HPDE6-E6E7 (cell line): Measurements from ENCODE around the gene GTF3C2.
"Not testable (repeated sequence)": the region's sequence is repeated elsewhere in the genome, so short reads cannot be mapped to it uniquely, and the experiment has no call there.

Source experiments
- DNase-seq: peaks from one replicate; pipeline ENCODE4 v3.0.0; 2011; ENCODE audit warnings: missing footprints; ENCODE audit errors: extremely low spot score

The GTF3C2 gene

DNA sequence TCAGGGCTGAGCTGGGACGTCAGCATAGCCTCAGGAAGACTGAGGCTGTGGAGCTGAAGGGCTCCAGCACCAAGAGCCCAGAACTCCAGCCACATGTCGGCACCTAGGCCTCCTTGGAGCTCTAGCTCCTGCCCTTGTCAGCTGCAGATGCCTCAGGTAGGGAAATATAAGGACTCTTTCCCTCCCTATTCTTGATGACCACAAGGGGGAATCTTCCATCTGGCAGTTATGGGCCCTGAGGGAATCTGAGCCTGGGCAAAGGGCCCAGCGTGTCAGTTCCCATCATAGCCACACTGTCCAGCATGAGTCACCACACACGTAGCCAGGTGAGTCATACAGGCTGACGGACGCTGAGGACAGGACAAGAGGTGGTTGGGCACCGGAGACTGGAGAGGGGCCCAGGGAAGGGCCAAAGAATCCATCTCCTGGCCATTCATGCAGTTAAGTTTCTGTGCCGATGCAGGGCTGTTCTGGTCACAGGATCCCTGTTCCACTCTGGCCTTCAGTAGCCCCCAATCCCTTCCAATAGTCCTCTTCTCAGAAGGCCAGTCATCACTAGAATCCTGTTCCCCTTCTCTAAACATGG lies 35.5 kb downstream of the GTF3C2 start:
- peak; percentile 95 for DNase-seq

DNA sequence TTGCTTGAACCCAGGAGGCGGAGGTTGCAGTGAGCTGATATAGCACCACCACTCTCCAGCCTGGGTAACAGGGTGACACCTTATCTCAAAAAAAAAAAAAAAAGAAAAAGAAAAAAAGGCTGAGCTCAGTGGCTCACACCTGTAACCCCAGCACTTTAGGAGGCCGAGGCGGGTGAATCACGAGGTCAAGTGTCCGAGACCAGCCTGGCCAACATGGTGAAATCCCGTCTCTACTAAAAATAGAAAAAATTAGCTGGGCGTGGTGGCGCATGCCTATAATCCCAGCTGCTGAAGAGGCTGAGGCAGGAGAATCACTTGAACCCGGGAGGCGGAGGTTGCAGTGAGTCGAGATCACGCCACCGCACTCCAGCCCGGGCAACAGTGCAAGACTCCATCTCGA lies 36.7 kb downstream of the GTF3C2 start:
- not testable (repeated sequence) for DNase-seq

DNA sequence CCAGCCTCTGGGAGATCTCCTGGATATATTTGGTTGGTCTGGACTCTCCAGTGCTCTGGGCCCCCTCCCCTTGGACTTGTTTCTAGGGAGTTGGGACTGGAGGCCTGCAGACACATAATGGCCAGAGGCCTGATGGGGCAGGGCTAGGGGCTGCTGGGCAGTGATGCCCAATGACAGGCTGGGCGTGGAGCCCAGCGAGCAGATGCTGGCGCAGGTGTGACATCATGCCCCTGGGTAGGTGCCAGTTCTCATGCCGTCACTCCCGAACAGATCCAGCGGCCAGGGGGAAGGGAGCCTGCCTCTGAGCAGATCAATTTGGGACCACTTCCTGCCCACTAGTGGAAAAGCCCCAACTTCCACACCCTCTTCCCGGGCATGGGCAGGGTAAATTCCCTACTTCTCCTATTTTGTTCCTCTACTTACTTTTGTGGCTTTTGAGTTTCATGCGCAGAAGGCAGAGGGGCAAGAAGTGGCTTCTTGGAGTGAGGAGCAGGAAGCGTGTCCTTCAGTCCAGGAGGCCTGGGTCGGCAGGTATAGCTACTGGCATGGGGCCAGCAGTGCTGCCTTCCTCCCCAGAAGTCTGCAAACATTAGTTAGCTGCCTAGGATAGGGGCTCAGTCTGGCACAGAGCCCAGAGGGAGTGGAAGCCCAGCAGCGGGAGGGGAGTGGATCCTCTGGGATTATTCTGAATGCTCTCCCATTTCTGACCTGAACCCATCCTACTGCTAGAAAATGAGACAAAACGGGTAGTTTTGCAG lies 39.7 kb downstream of the GTF3C2 start:
- no peak for DNase-seq

DNA sequence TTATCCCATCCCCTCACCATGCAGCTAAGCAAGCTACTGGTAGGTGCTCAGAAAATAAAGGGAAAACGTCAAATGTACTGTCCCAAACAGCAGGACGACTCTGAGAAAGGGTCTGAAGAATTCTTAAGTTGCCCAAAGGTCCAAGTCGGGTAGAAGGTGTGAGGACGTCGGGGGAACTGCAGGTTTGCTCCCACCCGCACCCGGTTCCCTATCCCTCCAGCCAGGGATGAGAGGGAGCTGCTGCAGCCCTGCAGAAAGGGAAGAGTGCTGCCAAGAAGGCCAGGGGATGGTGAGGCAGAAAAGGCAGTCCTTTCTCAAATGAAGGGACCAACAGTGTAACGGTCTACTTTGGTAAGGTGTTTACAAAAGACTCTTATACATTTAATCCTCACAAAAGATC lies 41.4 kb downstream of the GTF3C2 start:
- no peak for DNase-seq

DNA sequence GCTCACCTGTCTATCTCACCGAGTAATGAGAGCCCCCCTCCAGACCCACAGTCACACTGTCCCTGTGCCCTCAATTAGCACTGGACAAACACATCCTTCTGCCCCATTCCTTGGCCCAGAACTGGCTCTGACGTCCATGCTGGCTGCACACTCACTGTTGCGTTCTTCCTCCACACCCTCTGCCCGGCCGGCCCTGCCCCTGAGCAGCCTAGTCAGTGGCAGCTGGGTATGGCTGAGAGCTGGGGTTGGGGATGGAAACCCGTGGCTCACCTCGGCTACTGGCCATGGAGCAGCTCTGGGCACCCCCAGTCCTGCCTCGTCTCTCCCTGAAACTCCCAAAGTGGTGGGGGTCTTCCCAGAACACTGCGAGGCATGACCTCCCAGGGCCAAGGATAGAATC lies 41.9 kb downstream of the GTF3C2 start:
- DNase-seq: no peak

DNA sequence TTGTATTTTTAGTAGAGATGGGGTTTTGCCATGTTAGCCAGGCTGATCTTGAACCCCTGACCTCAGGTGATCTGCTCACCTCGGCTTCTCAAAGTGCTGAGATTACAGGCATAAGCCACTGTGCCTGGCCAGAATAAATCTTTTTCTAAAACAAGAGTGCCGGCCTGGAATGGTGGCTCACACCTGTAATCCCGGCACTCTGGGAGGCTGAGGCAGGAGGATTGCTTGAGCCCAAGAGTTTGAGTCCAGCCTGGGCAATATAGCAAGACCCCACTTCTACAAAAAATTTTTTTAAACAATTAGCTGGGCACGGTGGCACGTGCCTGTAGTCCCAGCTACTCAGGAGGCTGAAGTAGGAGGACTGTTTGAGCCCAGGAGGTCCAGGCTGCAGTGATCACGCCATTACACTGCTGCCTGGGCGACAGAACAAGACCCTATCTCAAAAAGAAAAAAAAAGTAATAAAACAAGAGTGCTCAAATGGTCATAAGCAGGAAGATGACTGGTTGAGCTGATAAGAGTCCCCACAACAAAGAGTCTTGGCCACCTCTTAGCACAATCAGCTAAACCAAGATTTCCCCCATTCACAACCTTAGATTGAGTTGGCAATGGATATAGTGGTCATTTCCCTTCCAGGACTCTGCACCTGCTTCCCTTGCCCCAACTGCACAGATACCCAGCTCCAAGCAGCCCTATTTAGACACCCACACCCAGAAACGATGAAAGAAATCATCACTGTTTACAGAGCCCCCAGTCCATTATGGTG lies 42.5 kb downstream of the GTF3C2 start:
- DNase-seq: no peak

DNA sequence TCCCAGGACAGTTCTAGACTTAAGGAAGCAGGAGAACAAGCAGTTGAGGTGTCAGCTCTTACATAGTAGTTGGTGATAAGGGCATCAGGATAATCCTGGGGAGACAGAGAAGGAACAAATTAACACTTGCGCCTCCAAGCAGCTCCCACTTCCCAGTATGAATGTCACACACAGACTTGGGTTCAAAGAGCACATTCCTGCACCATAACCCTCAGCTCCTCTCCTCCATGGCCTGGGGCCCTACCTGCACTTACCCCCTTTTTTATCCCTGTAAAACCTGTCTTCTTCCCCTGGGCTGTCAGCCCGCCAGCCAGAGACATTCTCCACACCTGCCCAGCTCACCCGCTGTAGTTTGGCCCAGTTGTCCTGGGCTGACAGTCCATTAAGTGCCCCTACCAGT lies 44.4 kb downstream of the GTF3C2 start:
- no peak for DNase-seq

DNA sequence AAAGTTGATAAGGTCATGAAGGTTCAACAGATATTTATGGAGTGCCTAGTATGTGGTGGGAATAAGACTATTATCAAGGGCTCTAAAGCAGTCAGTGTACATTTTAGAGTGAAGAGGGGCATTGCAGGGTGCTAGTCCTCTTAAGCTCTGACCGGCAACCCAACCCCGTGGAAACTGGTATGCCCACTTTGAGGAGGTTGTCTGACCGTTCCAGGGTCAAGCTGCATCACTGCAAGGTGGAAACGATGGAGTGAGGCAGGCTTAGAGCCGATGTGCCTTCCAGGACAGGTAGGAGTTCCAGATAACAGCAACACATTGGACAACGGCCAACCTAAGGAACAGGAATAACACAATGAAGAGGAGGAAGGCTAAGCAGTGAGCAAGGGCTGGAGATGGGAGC lies 46.9 kb downstream of the GTF3C2 start:
- DNase-seq: no peak

DNA sequence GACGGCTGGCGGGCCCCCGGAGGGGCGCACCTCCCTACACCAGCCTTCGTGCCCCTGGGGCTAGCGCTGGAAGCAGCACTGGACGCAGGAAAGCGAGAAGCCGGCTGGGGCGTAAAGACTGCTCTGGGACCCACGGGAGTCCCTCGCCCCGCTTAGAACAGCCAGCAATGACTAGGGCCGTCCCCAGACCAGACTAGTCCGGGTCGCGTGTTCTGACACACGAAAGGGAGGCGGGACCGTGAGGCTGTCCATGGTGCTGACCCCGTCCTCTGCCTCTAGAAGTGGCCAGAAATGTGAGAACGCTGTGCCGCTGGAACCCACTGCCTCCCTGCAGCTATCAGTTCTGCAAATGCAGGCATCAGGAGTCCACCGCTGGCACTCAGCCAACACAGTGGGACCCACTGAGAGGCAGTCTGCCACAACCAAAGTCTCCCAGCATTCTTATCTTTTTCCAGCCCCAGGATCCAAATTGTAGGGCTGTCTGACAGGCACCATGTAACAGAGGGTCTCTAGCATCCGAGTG lies 48.1 kb downstream of the GTF3C2 start, which contains the start of gene UCN:
TSS of gene UCN (minus strand) at position 87 of the 523 bp plus-strand sequence. CDS start 550 bp downstream, outside the sequence.
- no peak for DNase-seq

DNA sequence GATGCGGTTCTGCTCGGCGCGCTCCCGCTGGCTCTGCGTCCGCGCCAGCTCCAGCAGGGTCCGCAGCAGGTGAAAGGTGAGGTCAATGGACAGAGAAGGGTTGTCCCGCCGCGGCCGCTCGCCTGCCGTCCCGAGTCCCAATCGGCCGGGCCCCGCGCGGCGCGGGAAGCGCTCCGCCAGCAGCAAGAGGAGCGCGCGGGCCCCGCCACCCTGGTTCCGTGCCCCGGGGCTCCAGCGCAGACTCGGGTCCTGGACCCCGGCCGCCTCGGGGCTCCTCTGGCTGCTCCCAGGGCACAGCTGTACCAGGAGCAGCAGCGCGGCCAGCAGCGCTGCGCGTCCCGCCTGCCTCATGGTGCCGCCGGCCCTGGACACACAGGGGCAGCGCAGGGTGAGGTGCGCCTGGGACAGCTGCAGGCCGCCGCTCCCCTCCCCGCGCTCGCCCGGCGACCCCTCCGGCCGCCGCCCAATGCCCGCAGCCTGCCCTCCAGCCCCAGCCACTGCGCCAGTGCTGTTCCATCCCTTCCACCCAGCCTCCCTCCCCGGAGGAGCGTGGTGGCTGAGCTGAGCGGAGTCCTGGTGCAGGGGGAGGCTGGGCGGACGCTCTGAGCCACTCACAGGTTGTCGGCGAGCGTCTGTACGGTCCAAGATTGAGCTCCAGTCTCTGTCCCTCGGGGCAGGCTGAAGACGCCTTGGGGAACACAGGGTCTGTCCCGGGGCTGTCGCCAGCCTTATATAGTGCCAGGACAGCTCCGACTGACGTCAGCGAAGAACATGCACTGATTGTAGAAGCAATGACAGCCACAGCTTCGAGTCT lies 48.8 kb downstream of the GTF3C2 start:
- no peak for DNase-seq

DNA sequence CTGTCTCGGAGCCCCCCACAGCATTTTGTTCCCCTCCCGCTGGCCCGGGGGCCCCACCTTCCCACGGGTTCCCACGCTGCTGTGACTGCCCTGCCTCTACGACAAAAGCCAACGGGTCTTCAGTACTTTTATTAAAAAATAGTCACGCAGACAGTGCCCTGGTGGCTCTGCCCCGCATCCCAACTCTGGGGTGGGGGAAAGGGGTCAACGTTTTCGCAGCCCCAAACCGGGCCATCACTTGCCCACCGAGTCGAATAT lies 49.3 kb downstream of the GTF3C2 start:
- DNase-seq: no peak

DNA sequence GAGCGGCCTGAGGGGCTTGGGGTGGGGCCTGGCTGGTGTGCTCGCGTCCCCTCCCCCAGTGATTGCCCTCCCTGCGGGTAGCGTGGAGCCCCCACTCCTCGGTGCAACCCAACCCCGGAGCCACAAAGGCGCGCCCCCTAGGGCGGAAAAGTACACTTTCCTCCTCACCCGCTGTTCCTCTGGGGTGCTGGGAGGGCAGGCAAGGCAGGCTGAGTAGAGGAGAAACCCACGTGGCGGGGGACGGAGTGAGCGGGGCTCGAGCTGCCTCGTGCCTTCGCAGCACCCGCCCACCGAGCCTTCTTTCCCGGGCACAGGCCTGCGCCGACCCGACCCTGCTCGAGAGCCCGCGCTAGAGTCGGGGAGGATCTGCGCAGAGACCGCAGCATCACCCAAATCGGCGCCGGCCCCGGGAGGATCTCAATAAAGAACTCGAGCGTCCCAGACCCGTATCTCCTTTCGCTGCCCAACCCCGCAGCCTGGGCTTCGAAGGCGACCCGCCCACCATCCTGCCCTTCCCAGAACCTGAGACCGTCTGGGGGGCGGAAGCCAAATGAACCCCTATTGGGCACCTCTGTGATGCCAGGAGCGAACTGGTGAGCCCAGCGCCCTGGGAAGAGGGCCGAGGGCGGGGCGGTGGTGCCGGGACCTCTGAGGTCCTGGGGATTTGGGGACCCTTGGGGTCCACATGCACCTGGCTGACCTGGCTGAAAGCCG lies 49.8 kb downstream of the GTF3C2 start:
- no peak for DNase-seq

DNA sequence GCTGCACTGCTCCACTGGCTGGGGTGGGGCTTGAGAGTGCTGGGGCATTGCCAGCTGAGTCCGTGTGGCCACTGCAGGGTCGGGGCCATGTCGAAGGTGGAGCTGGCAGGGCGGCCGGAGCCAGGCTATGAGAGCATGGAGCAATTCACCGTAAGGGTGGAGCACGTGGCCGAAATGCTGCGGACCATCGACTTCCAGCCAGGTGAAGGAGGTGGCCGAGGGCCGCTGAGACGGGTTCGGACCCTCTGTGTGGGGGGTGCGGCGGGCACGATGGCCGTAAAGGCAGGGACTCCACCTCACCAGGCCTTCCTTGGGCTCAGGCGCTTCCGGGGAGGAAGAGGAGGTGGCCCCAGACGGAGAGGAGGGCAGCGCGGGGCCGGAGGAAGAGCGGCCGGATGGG lies 50.4 kb downstream of the GTF3C2 start:
- DNase-seq: no peak

DNA sequence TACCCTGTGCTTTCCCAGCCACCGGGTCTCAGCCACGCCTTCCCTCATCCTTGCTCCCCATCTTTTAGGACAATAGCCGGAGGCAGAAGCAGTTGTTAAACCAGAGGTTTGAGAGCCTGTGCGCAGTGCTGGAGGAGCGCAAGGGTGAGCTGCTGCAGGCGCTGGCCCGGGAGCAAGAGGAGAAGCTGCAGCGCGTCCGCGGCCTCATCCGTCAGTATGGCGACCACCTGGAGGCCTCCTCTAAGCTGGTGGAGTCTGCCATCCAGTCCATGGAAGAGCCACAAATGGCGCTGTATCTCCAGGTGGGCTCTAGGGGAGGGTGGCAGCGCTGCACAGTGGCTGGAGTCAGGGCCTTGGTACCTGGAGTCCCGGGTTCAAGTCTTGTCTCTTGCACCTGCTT lies 51.0 kb downstream of the GTF3C2 start:
- no peak for DNase-seq

DNA sequence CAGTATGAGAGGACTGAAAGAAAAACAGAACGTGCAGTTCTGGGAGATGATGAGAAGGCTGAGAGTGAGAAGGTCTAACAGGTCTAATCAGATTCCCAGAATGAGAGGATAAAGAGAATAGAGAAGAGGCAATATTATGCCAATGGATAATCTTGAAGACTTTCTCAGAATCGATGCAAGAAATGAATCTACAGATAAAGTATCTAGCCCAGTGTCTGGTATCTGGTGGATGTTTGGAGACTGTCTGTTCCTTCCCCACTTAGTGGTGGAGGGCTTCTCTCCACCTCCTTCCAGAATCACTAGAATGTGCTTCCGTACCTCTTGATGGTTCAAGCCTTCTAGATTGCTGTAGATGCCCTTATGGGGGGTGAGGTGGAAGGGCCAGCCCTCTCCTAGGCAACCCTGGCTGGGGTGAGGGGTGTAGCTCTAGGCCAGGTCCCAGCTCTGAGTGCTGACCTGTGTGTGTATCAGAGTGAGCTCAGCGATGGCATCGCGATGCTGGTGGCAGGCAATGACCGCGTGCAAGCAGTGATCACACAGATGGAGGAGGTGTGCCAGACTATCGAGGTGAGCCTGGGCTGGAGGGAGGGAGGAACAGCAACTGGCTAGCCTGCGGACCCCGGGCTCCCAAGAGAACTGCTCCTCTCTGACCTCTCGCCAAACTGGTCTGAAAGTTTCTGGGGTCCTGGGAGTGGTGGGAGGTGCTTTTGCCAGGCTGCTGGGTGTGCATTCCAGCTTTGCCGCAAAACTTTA lies 51.9 kb downstream of the GTF3C2 start:
- DNase-seq: no peak

DNA sequence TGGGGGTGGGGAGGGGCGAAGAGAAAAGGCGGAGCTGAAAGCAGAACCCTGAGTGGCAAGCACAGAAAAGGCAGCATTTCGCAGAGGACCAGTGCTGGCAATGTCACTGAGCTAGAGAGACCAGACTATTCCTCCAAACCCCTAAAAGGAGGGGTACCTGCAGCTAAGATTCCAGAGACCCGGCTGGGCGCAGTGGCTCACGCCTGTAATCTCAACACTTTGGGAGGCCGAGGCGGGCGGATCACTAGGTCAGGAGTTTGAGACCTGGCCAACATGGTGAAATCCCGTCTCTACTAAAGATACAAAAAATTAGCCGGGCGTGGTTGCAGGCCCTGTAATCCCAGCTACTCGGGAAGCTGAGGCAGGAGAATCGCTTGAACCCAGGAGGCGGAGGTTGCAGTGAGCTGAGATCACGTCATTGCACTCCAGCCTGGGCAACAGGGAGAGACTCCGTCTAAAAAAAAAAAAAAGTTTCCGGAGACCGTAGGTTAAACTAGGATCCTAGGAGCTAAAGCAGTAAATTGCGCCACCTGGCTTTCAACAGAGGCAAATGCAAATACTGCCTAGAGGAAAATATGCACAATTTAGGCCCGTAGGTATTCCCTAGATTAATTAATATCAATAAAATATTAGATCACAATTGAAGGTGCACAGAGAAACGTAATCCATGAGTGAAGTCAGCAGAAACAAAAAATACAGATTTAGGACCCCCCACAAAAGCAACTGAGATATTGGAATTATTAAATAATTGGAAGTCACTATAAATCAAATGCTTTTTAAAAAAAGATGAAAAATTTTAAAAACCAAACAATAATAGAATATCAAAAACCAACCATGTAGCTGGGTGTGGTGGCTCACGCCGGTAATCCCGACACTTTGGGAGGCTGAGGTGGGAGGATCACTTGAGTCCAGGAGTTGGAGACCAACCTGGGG lies 53.2 kb downstream of the GTF3C2 start:
- no peak for DNase-seq

DNA sequence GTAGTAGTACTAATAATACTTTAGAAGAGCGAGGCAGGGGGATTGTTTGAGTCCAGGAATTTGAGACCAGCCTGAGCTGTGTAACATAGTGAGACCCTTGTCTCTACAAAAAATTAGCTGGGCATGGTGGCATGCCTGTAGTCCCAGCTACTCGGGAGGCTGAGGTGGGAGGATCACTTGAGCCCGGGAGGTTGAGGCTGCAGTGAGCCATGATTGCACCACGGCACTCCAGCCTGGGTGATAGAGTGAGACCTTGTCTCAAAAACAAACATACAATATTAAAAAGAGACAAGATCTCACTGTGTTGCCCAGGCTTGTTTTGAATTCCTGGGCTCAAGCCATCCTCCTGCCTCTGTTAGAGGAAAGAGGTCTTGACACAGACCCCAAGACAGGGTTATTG lies 56.0 kb downstream of the GTF3C2 start:
- not testable (repeated sequence) for DNase-seq

DNA sequence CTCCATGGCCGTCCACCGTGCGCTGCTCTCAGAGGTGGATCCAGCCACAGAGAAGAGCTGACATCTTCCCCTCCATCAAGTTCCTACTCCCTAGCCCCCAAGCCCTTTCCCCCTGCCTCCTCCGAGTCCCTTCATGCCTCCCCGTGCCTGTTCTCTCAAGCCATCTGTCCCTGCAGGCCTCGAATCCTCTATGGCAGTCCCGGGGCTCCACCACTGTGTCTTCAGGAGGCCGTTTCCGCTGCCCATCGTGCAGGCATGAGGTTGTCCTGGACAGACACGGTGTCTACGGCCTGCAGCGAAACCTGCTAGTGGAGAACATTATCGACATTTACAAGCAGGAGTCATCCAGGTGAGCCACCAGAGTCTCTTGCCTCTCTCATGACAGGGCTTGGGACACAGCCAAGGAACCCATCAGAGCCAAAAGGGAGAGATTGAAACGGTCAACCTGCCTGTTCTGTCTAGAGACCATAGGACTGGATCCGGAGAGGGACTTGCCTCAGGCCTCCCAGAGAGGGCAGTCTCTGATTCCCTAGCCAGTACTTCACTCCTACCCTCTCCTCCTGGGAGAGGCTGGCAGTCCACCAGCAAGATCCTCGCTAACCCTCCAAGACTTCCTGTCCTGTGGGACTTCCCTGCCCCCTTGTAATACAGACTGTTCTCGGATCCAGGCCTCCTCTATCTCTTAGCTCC lies 58.0 kb downstream of the GTF3C2 start:
- no peak for DNase-seq

DNA sequence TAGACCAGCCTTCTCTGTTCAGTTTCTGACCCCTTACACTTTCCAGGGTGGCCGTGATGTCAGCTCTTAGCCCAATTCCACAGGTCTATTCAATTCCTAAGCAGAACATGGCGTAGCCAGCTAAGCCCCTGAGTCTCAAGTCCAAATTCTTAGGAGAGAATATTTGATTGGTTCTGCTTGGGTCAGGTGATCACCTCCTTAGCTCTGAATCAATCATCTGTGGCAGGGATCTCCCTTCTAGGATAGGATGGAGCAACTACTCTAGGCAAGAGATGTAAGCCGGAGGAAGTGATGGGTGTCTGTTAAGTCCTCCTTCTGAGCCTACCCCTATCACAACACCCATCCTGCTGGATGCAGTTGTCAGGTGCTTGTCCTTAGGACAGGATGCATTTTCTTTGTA lies 59.4 kb downstream of the GTF3C2 start:
- DNase-seq: no peak
